ENCODE results near the gene NUP42.

The NUP42 gene

DNA sequence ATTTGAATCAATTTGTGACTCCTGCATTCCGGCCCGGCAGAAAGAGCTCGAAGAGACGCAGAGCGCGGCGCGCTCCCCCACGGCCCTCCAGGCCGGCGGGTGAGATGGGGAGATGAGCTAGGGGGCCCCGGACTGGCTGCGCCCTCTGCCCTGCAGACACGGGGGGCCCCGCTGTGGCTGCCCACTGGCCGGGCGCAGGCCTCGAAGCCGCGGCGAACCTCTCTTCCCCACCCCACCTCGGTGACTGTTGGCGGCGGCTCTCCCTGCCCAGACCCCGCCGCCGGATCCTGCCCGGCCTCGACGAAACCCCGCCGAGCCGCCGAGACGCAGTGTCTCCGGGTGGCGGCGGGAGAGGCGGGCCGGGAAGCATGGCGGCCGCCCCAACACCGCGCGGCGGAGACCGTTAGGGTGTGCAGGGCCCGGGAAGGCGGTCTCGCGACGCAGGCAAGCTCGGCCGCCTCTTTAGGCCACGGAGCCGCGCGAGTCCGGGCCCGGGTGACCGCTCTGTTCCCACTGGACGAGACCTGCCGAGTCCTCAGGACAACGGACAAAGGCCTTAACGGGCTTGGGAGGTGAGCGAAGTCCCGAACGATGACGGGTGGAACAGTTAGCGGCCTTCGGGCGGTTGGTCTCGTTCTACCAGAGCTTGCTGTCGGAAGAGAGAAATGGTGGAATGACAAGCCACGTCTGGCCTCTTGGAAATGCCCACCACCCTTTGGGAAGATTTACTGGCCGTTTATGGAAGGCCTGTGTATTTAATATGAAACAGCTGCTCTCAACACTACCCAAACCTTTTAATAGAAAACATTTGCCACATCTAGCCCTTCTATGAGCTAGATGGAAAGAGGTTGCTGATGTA lies 24.3 kb downstream of the NUP42 start:
- no peak overlapping the region for H3K4me3 ChIP-seq (ENCODE audit: low read depth, low read length)
- no peak overlapping the region for H3K27ac ChIP-seq
- H3K36me3 ChIP-seq = peaks cover 10% of the 10 kb centered on the region
- no peaks in the 10 kb centered on the region for H3K27me3 ChIP-seq (ENCODE audit: insufficient read depth, low read depth, severe bottlenecking)
- TF ChIP-seq, protein P1, sequence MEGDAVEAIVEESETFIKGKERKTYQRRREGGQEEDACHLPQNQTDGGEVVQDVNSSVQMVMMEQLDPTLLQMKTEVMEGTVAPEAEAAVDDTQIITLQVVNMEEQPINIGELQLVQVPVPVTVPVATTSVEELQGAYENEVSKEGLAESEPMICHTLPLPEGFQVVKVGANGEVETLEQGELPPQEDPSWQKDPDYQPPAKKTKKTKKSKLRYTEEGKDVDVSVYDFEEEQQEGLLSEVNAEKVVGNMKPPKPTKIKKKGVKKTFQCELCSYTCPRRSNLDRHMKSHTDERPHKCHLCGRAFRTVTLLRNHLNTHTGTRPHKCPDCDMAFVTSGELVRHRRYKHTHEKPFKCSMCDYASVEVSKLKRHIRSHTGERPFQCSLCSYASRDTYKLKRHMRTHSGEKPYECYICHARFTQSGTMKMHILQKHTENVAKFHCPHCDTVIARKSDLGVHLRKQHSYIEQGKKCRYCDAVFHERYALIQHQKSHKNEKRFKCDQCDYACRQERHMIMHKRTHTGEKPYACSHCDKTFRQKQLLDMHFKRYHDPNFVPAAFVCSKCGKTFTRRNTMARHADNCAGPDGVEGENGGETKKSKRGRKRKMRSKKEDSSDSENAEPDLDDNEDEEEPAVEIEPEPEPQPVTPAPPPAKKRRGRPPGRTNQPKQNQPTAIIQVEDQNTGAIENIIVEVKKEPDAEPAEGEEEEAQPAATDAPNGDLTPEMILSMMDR (IDR thresholded peaks at IDR 0.05; ENCODE audit: low read depth, low read length) = no peak
- H3K9me3 ChIP-seq (ENCODE audit: severe bottlenecking) = no peaks in the 10 kb centered on the region
- DNase-seq = no peak

DNA sequence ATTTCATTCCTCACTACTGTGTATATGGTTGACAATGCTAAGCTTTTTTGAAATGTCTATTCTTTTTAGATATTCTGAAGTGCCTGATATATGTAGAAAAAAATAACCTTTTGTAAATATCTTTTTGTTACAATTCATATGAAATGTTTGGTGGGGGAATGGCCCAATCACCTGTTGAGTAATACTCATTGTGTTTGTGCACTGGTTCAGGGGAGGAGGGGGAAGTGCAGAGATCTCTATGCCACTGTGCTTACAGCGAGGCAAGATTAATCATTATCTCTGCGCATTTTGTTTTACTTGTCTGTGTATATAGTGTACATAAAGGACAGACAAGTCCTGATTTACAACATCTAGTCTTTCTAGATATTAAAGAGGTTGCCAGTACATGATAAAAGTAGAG lies 25.2 kb downstream of the NUP42 start:
- Histone ChIP-seq H3K4me3 (ENCODE audit: low read depth, low read length) (no peak overlapping the region), H3K27ac (no peak overlapping the region), H3K9me3 (ENCODE audit: severe bottlenecking) (no peaks in the 10 kb centered on the region), H3K36me3 (0 out of 2 replicates have a peak, but pooled peaks cover 2% of the 10 kb centered on the region), H3K27me3 (ENCODE audit: insufficient read depth, low read depth, severe bottlenecking) (no peaks in the 10 kb centered on the region)
- DNase-seq = no peak
- TF ChIP-seq, protein P1 (IDR thresholded peaks at IDR 0.05; ENCODE audit: low read depth, low read length) = no peak

DNA sequence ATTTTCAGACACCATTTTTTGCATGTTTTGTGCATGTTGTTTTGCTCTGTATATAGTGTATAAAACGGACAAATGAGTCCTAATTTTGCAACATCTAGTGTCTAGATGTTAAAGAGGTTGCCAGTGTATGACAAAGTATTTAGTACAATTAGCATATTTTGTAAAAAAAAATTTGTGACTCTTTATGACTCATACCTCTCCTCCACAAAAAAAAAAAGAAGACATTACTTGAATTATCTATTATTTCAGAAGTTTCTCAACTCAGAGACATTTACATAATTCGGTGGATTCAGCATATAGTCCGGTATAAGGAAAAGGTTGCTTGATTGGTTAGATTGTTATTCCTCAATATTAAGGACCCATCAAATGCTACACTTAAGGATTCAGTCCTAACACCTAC lies 26.0 kb downstream of the NUP42 start:
- DNase-seq = no peak
- Histone ChIP-seq H3K27me3 (ENCODE audit: insufficient read depth, low read depth, severe bottlenecking) (no peaks in the 10 kb centered on the region), H3K36me3 (no peaks in the 10 kb centered on the region), H3K9me3 (ENCODE audit: severe bottlenecking) (no peaks in the 10 kb centered on the region), H3K4me3 (ENCODE audit: low read depth, low read length) (no peak overlapping the region), H3K27ac (no peak overlapping the region)
- TF ChIP-seq, protein P1 (IDR thresholded peaks at IDR 0.05; ENCODE audit: low read depth, low read length) = no peak

DNA sequence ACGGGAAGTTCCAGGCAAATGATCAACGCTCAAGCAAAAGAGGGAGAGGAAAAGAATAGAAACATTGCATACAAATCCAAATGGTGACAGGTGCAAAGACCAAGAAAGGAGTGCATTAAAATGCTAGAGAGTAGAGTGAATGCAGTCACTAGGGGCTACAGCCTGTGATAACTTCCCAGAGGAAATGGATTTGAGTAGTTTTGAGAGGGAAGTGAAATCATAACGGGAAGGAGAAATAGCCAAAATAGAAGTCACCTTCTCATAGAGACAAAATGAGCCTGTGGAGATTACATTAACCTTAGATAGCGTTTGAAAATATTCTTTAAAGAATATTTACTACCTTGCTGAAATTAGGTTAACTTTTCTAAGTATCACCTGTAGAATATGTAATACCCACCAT lies 26.5 kb downstream of the NUP42 start:
- Histone ChIP-seq H3K27me3 (ENCODE audit: insufficient read depth, low read depth, severe bottlenecking) (no peaks in the 10 kb centered on the region), H3K9me3 (ENCODE audit: severe bottlenecking) (no peaks in the 10 kb centered on the region), H3K36me3 (no peaks in the 10 kb centered on the region), H3K4me3 (ENCODE audit: low read depth, low read length) (no peak overlapping the region), H3K27ac (no peak overlapping the region)
- no peak for DNase-seq
- TF ChIP-seq, protein P1 (IDR thresholded peaks at IDR 0.05; ENCODE audit: low read depth, low read length) = no peak

DNA sequence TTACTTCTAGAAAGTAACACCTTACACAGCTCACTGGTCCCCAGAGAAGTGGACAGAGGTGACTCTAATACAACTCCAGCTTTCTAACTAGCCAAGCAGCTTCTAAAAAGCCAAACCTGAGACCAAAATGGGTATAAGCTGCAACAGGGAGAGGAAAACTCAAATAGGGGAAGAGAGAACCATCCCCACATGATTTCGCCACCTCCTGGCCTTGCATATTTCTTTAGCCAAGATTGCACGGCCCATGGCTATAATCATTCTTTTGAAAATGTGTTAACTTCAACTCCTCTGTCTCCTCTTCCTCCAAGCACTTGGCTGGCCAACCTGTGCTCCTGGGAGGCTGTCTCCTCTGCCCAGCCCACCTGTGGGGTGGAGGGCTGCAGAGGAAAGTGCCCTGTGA lies 28.7 kb downstream of the NUP42 start:
- no peak for DNase-seq
- no peaks in the 10 kb centered on the region for H3K9me3 ChIP-seq (ENCODE audit: severe bottlenecking)
- H3K4me3 ChIP-seq (ENCODE audit: low read depth, low read length) = no peak overlapping the region
- H3K27ac ChIP-seq = no peak overlapping the region
- TF ChIP-seq, protein P1 (IDR thresholded peaks at IDR 0.05; ENCODE audit: low read depth, low read length) = no peak
- H3K27me3 ChIP-seq (ENCODE audit: insufficient read depth, low read depth, severe bottlenecking) = no peaks in the 10 kb centered on the region
- no peaks in the 10 kb centered on the region for H3K36me3 ChIP-seq

DNA sequence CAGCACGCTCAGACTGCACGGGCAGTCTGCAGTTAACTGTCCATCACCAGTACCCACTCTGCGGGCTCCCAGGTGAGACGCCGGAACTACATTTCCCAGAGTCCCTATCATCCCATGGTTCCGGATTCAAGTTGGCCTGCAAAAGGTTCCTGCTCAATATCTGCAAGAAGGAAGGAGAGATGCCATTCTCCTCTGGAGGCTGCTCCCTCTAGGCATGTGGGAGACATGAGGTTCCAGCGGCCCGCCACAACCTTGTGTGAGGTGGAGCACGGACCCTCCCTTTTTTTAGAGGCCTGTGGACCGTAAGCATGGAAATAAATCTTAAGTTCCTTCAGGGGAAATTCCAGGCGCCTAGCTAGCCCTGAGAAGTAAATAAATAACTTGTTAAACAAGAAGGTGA lies 29.7 kb downstream of the NUP42 start:
- no peak for DNase-seq
- no peaks in the 10 kb centered on the region for H3K27me3 ChIP-seq (ENCODE audit: insufficient read depth, low read depth, severe bottlenecking)
- no peaks in the 10 kb centered on the region for H3K36me3 ChIP-seq
- no peaks in the 10 kb centered on the region for H3K9me3 ChIP-seq (ENCODE audit: severe bottlenecking)
- TF ChIP-seq, protein P1 (IDR thresholded peaks at IDR 0.05; ENCODE audit: low read depth, low read length) = no peak
- no peak overlapping the region for H3K27ac ChIP-seq
- H3K4me3 ChIP-seq (ENCODE audit: low read depth, low read length) = no peak overlapping the region
